H9 (cell line): Measurements from ENCODE around the gene IL18R1. TPM values are rescaled to one million over a fixed set of nuclear protein-coding genes. Genes with fewer than 3 reads are reported as not detected.

Experiments used
- DNase-seq: peaks from one replicate; pipeline ENCODE4 v3.0.0-alpha.2; 2017
- H2AFZ ChIP-seq: one replicate; pipeline ENCODE4 v1.6.1; 2013; ENCODE audit warnings: mild to moderate bottlenecking, low read length, control low read depth, moderate library complexity
- H2AK5ac ChIP-seq: 2 replicates; pipeline ENCODE4 v1.6.1; 2013; ENCODE audit warnings: low read length, control low read depth, mixed read lengths; ENCODE audit not compliant: insufficient read length
- H2BK120ac ChIP-seq: one replicate; pipeline ENCODE4 v1.6.1; 2013; ENCODE audit warnings: low read depth, mild to moderate bottlenecking, low read length, control low read depth, inconsistent platforms; ENCODE audit not compliant: poor library complexity, severe bottlenecking
- H2BK12ac ChIP-seq: 2 replicates; pipeline ENCODE4 v1.6.1; 2013; ENCODE audit warnings: low read length, control low read depth, mixed read lengths, low read depth; ENCODE audit not compliant: insufficient read length
- H2BK15ac ChIP-seq: 2 replicates; pipeline ENCODE4 v1.6.1; 2013; ENCODE audit warnings: low read depth, low read length, control low read depth
- H2BK20ac ChIP-seq: one replicate; pipeline ENCODE4 v1.6.1; 2013; ENCODE audit warnings: low read depth, mild to moderate bottlenecking, low read length, control low read depth, inconsistent platforms; ENCODE audit not compliant: poor library complexity, severe bottlenecking
- H2BK5ac ChIP-seq: 2 replicates; pipeline ENCODE4 v1.6.1; 2013; ENCODE audit warnings: low read length, control low read depth, mixed read lengths; ENCODE audit not compliant: insufficient read length
- H3K14ac ChIP-seq: 2 replicates; pipeline ENCODE4 v1.6.1; 2013; ENCODE audit warnings: low read length, control low read depth; ENCODE audit not compliant: insufficient read depth
- H3K18ac ChIP-seq: 2 replicates; pipeline ENCODE4 v1.6.1; 2013; ENCODE audit warnings: low read depth, mild to moderate bottlenecking, mixed read lengths, low read length, control low read depth; ENCODE audit not compliant: insufficient read length
- H3K23ac ChIP-seq: 2 replicates; pipeline ENCODE4 v1.6.1; 2013; ENCODE audit warnings: low read length, control low read depth, mixed read lengths, low read depth; ENCODE audit not compliant: insufficient read length
- H3K23me2 ChIP-seq: 2 replicates; pipeline ENCODE4 v1.6.1; 2013; ENCODE audit warnings: low read depth, mild to moderate bottlenecking, mixed read lengths, low read length, control low read depth; ENCODE audit not compliant: insufficient read length, poor library complexity, severe bottlenecking
- H3K27ac ChIP-seq: 2 replicates; pipeline ENCODE4 v1.5.1; 2013; ENCODE audit warnings: low read length, control low read depth, mixed read lengths, low read depth; ENCODE audit not compliant: insufficient read length
- H3K27me3 ChIP-seq: 2 replicates; pipeline ENCODE4 v1.6.1; 2013; ENCODE audit warnings: low read length, control low read depth, inconsistent platforms; ENCODE audit not compliant: insufficient read depth
- H3K4ac ChIP-seq: 2 replicates; pipeline ENCODE4 v1.6.1; 2013; ENCODE audit warnings: low read depth, mild to moderate bottlenecking, control low read depth, inconsistent platforms, low read length, moderate library complexity
- H3K4me1 ChIP-seq: 2 replicates; pipeline ENCODE4 v1.6.1; 2013; ENCODE audit warnings: low read length, control low read depth, inconsistent platforms; ENCODE audit not compliant: insufficient read depth
- H3K4me2 ChIP-seq: 2 replicates; pipeline ENCODE4 v1.6.1; 2013; ENCODE audit warnings: low read length, control low read depth, mixed read lengths; ENCODE audit not compliant: insufficient read length, insufficient read depth
- H3K56ac ChIP-seq: 2 replicates; pipeline ENCODE4 v1.6.1; 2013; ENCODE audit warnings: low read depth, mild to moderate bottlenecking, mixed read lengths, low read length, control low read depth; ENCODE audit not compliant: insufficient read length
- H3K79me1 ChIP-seq: 2 replicates; pipeline ENCODE4 v1.6.1; 2013; ENCODE audit warnings: low read depth, mild to moderate bottlenecking, moderate library complexity, low read length, control low read depth, inconsistent platforms; ENCODE audit not compliant: insufficient read depth, poor library complexity, severe bottlenecking
- H3K79me2 ChIP-seq: 2 replicates; pipeline ENCODE4 v1.6.1; 2013; ENCODE audit warnings: low read length, control low read depth, inconsistent platforms; ENCODE audit not compliant: insufficient read depth
- H3K9ac ChIP-seq: 2 replicates; pipeline ENCODE4 v1.6.1; 2013; ENCODE audit warnings: low read length, control low read depth, mixed read lengths; ENCODE audit not compliant: insufficient read length; ENCODE audit errors: extremely low read depth
- H3K9me3 ChIP-seq: one replicate; pipeline ENCODE4 v1.6.1; 2013; ENCODE audit warnings: low read depth, low read length, inconsistent platforms; ENCODE audit not compliant: control insufficient read depth
- H3T11ph ChIP-seq: one replicate; pipeline ENCODE4 v1.6.1; 2013; ENCODE audit warnings: mild to moderate bottlenecking, low read length, control low read depth, inconsistent platforms
- H4K20me1 ChIP-seq: one replicate; pipeline ENCODE4 v1.6.1; 2013; ENCODE audit not compliant: control insufficient read depth, insufficient read length, insufficient read depth
- H4K5ac ChIP-seq: 2 replicates; pipeline ENCODE4 v1.6.1; 2013; ENCODE audit warnings: low read depth, mild to moderate bottlenecking, mixed read lengths, low read length, control low read depth; ENCODE audit not compliant: insufficient read length
- H4K8ac ChIP-seq: replicated peaks from 2 replicates; pipeline ENCODE4 v1.6.1; 2013; ENCODE audit warnings: low read length, control low read depth, mixed read lengths, low read depth; ENCODE audit not compliant: insufficient read length
- H4K91ac ChIP-seq: 2 replicates; pipeline ENCODE4 v1.6.1; 2013; ENCODE audit warnings: low read depth, mild to moderate bottlenecking, moderate library complexity, mixed read lengths, low read length, control low read depth; ENCODE audit not compliant: insufficient read length
- H3K27ac Mint-ChIP-seq, 3 experiments: 2 replicates in 2 of 3; 3 replicates in 1 of 3; pipeline ENCODE4 v1.8.0; 2020 to 2021; ENCODE audit warnings: mixed read lengths in 3 of 3, mild to moderate bottlenecking in 1 of 3, moderate library complexity in 1 of 3
- H3K27me3 Mint-ChIP-seq: 2 replicates; pipeline ENCODE4 v1.8.0; 2021; ENCODE audit warnings: low read depth, mild to moderate bottlenecking, moderate library complexity, mixed read lengths
- H3K36me3 Mint-ChIP-seq, 3 experiments: 2 replicates in 2 of 3; 3 replicates in 1 of 3; pipeline ENCODE4 v1.8.0; 2020 to 2021; ENCODE audit warnings: low read depth in 3 of 3, mixed read lengths in 3 of 3; ENCODE audit not compliant: insufficient read depth in 1 of 3
- H3K4me1 Mint-ChIP-seq, 2 experiments: 2 replicates each; pipeline ENCODE4 v1.8.0; 2020; ENCODE audit warnings: mixed read lengths in 2 of 2
- H3K4me3 Mint-ChIP-seq, 2 experiments: 2 replicates in 1 of 2; 3 replicates in 1 of 2; pipeline ENCODE4 v1.8.0; 2020 to 2021; ENCODE audit warnings: mild to moderate bottlenecking in 2 of 2, mixed read lengths in 2 of 2, moderate library complexity in 1 of 2
- H3K9me3 Mint-ChIP-seq, 2 experiments: 2 replicates in 1 of 2; 3 replicates in 1 of 2; pipeline ENCODE4 v1.8.0; 2020; ENCODE audit warnings: mild to moderate bottlenecking in 2 of 2, mixed read lengths in 2 of 2, moderate library complexity in 1 of 2
- WGBS: extraction: QIAGEN DNeasy Blood & Tissue Kit; methylation state at CpG from one replicate; pipeline ENCODE4 v1.1.7; 2013; ENCODE audit warnings: missing lambda C conversion rate, low lambda C conversion rate, mixed read lengths; ENCODE audit not compliant: insufficient read length; ENCODE audit errors: extremely low coverage; 5-methylcytosine and 5-hydroxymethylcytosine counted together
- total RNA-seq: library from RNA; stranded (reverse); gene quantifications from 2 replicates; pipeline ENCODE4 v1.2.1, GENCODE V29; 2021
- TF ChIP-seq, protein P1 (sequence below): fragments of 200-600 bp; sonication (generic); conservative IDR thresholded peaks from 3 replicates; pipeline ENCODE4 v1.8.0; 2021; ENCODE audit warnings: antibody characterized with exemption, mild to moderate bottlenecking

The IL18R1 gene
- total RNA-seq, 1 experiment from 2014 or later, result not detected

DNA sequence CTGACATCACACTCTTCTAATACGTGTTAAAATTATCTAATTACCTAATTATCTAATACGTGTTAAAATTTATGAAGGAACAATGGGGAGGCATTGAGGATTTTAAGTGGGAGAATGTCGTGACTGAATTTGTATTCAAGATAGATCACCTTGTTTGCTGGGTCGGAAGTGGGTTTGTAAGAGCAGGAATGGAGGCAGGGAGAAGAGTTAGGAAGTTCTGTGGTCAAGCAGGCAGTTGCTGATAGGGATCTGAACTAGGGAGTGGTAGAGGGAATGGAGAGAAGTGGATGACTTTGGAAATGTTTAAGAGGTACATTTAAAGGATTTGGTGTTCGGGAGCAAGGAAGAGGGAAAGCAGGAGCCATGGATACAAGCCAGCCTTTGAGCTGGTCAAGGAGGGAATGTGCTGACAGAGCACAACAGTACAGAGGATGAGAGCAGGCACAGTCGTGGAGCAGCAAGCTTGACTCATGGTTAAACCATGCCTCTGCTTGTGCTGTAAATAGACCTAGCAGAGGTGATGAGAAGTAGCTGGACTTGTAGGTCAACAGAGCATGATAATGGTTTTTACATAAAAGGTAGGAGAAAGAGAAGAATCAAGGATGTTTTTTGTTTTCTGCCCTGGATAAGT is 83.6 kb downstream of the IL18R1 start:
- no peak for DNase-seq
- no peak overlapping the region for H2BK12ac ChIP-seq
- H3K27ac Mint-ChIP-seq, result no peak overlapping the region
- H4K5ac ChIP-seq, result no peak overlapping the region
- H3K14ac ChIP-seq, result no peak overlapping the region
- no peaks in the 10 kb centered on the region for H3K4me1 ChIP-seq
- H3K4me2 ChIP-seq, result no peak overlapping the region
- no CpG with 5 or more reads among the region's 6 CpGs for WGBS
- no peaks in the 10 kb centered on the region for H3K23me2 ChIP-seq
- no peak overlapping the region for H3K18ac ChIP-seq
- no peak overlapping the region for H2AFZ ChIP-seq
- H2BK120ac ChIP-seq, result no peak overlapping the region
- H3K27me3 Mint-ChIP-seq, result no peaks in the 10 kb centered on the region
- no peak overlapping the region for H4K8ac ChIP-seq
- H3K4me3 Mint-ChIP-seq, result no peak overlapping the region
- H4K91ac ChIP-seq, result no peak overlapping the region
- H3K56ac ChIP-seq, result no peak overlapping the region
- H3K36me3 Mint-ChIP-seq, result no peaks in the 10 kb centered on the region
- H4K20me1 ChIP-seq, result no peaks in the 10 kb centered on the region
- no peak overlapping the region for H3K4ac ChIP-seq
- H3K4me1 Mint-ChIP-seq, result no peaks in the 10 kb centered on the region; a peak in 1 of 4 replicates
- no peak overlapping the region for H2BK20ac ChIP-seq
- H3K9ac ChIP-seq, result no peak overlapping the region
- TF ChIP-seq, protein P1, sequence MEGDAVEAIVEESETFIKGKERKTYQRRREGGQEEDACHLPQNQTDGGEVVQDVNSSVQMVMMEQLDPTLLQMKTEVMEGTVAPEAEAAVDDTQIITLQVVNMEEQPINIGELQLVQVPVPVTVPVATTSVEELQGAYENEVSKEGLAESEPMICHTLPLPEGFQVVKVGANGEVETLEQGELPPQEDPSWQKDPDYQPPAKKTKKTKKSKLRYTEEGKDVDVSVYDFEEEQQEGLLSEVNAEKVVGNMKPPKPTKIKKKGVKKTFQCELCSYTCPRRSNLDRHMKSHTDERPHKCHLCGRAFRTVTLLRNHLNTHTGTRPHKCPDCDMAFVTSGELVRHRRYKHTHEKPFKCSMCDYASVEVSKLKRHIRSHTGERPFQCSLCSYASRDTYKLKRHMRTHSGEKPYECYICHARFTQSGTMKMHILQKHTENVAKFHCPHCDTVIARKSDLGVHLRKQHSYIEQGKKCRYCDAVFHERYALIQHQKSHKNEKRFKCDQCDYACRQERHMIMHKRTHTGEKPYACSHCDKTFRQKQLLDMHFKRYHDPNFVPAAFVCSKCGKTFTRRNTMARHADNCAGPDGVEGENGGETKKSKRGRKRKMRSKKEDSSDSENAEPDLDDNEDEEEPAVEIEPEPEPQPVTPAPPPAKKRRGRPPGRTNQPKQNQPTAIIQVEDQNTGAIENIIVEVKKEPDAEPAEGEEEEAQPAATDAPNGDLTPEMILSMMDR, result no peak
- H3K23ac ChIP-seq, result no peak overlapping the region
- no peak overlapping the region for H3T11ph ChIP-seq
- no peak overlapping the region for H2AK5ac ChIP-seq
- H2BK15ac ChIP-seq, result no peak overlapping the region
- no peaks in the 10 kb centered on the region for H3K79me2 ChIP-seq
- H3K27me3 ChIP-seq, result no peaks in the 10 kb centered on the region
- H2BK5ac ChIP-seq, result no peak overlapping the region
- H3K9me3 ChIP-seq, result no peaks in the 10 kb centered on the region
- no peak overlapping the region for H3K27ac ChIP-seq
- H3K9me3 Mint-ChIP-seq, result no peaks in the 10 kb centered on the region
- no peaks in the 10 kb centered on the region for H3K79me1 ChIP-seq
